ENCODE measurements around the gene MPPED1. TPM values are rescaled to one million over a fixed set of nuclear protein-coding genes. Genes with fewer than 3 reads are reported as not detected.

The MPPED1 gene
- total RNA-seq, 2 experiments from 2014 or later = not detected

DNA sequence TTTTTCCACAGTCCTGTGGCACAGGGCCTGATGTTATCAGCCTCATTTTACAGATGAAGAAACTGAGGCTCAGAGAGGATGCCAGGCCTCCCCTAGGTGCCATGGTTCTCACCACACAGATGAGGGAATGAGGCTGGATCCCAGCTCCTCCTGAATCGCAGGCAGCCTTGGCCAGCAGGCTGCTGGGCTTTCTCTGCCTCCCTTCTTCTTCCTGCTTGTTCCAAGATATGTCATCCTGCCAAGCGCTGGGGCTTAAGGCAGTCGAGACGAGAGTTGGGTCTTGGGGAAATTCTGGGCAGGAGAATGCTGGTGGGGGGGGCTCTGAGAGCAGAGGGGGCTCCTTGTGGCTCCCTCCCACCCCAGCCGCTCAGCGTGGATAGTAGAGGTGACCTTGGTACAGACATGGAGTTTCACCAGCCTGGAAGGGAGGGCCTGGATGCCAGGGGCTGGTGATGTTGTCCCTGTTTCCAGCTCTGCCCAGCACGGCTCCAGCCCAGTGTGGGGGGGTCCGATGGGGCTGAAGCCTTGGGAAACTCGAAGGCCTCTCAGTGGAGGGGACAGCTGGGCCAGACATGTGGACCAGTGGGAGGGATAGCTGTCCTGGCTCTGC is 16.6 kb upstream of the MPPED1 start:
- CTCF ChIA-PET = interaction anchor here (0.8 to 1.4 kb wide), 3 partner anchors 9 to 490 kb away, joined by 3 to 4 read pairs (median 3); no protein-coding TSS in a partner anchor
- Mint-ChIP-seq H3K27ac (no peak overlapping the region), H3K27me3 (ENCODE audit: low read depth) (no peaks in the 10 kb centered on the region), H3K4me3 (no peak overlapping the region), H3K36me3 (ENCODE audit: low read depth) (no peaks in the 10 kb centered on the region), H3K4me1 (ENCODE audit: low read depth) (no peaks in the 10 kb centered on the region), H3K9me3 (no peaks in the 10 kb centered on the region)
- intact Hi-C loops (cut with micrococcal nuclease) = no loop called here
- DNase-seq = no peak

DNA sequence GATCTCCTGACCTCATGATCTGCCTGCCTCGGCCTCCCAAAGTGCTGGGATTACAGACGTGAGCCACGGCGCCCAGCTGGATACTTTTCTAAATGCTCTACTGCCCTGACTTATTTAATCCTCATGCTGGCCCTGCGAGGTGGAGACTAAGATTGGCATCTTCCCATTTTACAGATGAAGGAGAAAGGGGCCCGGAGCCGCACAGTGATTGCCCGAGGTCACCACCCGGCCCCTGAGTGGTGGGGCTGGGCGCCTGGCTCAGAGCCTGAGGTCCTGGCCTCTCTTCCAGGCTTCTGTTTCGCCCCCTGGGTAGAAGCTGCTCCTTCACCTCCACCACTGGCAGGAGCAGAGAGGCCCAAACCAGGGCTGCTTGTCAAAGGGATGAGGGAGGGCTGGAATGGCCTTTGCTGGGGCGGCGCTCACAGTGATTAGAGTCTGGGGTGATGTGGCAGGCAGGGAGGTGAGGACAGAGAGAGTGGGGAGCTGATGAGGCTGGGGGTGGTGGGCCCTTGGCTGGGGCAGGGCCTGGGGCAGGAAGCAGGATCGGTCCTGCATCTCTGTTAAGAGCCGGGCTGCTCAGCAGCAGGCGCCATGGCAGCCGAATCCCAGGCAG is 15.4 kb upstream of the MPPED1 start:
- Mint-ChIP-seq H3K9me3 (no peaks in the 10 kb centered on the region), H3K36me3 (ENCODE audit: low read depth) (no peaks in the 10 kb centered on the region), H3K4me1 (ENCODE audit: low read depth) (no peaks in the 10 kb centered on the region), H3K27ac (no peak overlapping the region), H3K27me3 (ENCODE audit: low read depth) (no peaks in the 10 kb centered on the region), H3K4me3 (no peak overlapping the region)
- CTCF ChIA-PET = no interaction called here
- DNase-seq = no peak
- intact Hi-C loops (cut with micrococcal nuclease) = no loop called here

DNA sequence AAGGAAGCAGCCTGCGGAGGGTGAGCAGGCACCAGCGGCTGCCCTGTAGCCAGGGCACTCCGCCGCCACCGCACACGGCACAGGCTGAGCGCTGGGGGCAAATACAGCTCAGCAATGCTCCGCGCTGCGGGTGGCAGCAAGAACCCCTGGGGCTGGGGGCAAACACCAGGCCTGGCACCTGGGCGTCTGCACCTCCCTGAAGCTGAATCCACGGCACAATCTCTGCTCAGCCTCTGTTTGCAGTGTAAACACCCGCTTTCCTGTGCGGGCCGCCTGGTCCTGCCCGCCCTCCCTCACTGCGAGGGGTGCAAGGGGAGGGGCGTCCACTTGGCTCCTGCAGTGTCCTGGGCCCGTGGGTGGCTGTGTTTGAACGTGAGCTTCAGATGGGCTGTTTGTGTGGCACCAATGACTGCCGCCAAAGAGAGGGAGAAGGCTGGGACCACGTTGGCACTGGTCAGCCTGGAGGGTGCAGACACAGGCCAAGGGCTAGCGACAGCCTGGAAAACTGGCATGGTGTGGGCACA is 14.8 kb upstream of the MPPED1 start:
- no peak for DNase-seq
- Mint-ChIP-seq H3K4me3 (no peak overlapping the region), H3K4me1 (ENCODE audit: low read depth) (no peaks in the 10 kb centered on the region), H3K27ac (no peak overlapping the region), H3K9me3 (no peaks in the 10 kb centered on the region), H3K36me3 (ENCODE audit: low read depth) (no peaks in the 10 kb centered on the region), H3K27me3 (ENCODE audit: low read depth) (no peaks in the 10 kb centered on the region)
- intact Hi-C loops (cut with micrococcal nuclease) = no loop called here
- CTCF ChIA-PET = no interaction called here

DNA sequence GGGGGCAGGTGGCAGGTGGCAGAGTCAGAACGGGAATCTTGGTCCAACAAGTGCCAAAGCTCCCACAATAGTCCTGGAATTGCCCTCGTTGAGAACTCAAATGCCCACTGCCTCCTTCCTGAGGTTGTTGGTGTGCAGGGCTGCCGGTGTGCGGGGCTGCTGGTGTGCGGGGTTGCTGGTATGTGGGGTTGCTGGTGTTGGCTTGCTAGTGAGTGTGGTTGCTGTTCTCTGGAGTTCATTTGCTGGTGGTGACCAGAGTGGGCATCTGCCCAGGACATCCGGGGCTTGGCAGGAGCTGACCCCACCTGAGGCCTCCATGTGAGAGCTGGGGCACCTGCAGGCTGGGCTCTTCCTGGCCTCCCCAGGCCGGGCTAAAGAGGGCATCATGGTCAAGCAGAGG is 14.0 kb upstream of the MPPED1 start:
- CTCF ChIA-PET = no interaction called here
- Mint-ChIP-seq H3K27me3 (ENCODE audit: low read depth) (no peaks in the 10 kb centered on the region), H3K27ac (no peak overlapping the region), H3K36me3 (ENCODE audit: low read depth) (no peaks in the 10 kb centered on the region), H3K4me1 (ENCODE audit: low read depth) (no peaks in the 10 kb centered on the region), H3K4me3 (no peak overlapping the region), H3K9me3 (no peaks in the 10 kb centered on the region)
- intact Hi-C loops (cut with micrococcal nuclease) = no loop called here
- DNase-seq = no peak

DNA sequence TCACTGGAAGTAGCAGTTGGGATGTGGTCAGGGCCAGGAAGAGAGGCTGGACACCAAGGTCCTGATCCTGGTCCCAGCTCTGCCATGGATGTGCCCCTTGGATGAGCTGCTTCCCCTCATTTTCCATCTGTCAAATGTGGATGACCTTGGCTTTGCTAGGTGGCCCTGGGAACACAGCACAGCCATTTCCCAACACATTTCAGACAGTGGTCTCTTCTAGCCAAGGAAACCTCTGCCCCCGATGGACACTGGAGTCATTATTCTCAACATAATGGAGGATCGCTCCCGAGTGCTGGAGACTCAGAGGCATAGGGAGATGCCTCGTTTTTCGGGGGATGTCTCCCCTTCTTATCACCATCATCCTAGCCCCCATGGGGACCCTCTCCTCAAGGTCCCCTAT is 13.6 kb upstream of the MPPED1 start:
- Mint-ChIP-seq H3K4me3 (no peak overlapping the region), H3K9me3 (no peaks in the 10 kb centered on the region), H3K4me1 (ENCODE audit: low read depth) (no peaks in the 10 kb centered on the region), H3K36me3 (ENCODE audit: low read depth) (no peaks in the 10 kb centered on the region), H3K27ac (no peak overlapping the region), H3K27me3 (ENCODE audit: low read depth) (no peaks in the 10 kb centered on the region)
- intact Hi-C loops (cut with micrococcal nuclease) = no loop called here
- no peak for DNase-seq
- CTCF ChIA-PET = no interaction called here

DNA sequence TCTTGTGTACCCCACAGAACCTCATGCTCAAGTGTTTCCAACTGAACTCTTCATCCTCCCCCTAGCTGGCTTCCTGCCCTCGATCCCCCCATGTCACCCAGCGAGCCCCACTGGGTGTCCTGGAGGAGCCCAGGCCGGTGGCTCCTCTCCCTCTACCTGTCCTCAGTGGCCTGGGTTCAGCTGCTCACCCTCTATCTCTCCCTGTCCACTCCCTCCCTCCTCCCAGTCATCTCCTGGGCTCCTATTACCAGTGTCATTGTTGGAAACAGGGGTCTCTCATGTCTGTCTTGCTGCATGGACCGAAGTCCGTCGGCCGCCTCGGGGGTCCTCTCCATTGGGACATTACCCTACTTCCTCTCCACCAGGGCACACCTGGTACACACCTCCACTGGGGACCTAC is 12.9 kb upstream of the MPPED1 start:
- no peaks in the 10 kb centered on the region for H3K36me3 Mint-ChIP-seq (ENCODE audit: low read depth)
- H3K27me3 Mint-ChIP-seq (ENCODE audit: low read depth) = no peaks in the 10 kb centered on the region
- H3K9me3 Mint-ChIP-seq = no peaks in the 10 kb centered on the region
- H3K4me1 Mint-ChIP-seq (ENCODE audit: low read depth) = no peaks in the 10 kb centered on the region
- intact Hi-C loops (cut with micrococcal nuclease) = no loop called here
- DNase-seq = no peak
- CTCF ChIA-PET = no interaction called here
- H3K27ac Mint-ChIP-seq = no peak overlapping the region
- H3K4me3 Mint-ChIP-seq = no peak overlapping the region

DNA sequence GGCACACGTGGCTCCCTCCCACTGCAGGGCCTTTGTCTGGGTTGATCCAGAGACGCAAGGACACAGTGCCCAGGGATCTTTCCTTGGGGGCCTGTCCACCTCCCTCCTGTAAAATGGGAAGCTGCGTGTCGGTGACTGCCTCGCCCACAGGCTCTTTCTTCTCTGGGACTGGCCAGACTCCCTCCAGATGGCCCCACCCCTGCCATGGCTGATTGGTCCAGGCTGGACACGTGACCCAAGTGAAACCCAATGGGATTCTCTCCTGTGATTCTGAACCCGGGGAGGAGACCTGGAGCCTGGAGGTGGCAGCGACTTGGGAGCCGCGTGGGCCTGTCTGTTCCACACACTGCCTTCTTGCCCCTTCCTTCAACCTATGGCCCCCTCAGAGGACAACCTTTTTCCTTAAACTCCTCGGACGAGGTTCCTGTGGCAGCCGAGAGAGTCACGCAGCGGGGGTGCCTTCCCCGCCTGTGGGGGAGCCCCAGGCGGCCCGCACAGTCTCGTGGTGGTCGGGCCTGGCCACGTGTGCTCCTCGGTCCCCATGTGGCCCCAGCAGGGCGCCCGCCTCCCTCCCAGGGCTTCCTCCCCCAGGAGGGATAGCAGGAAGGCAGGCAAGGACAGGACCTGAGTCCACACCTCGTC is 12.4 kb upstream of the MPPED1 start:
- Mint-ChIP-seq H3K36me3 (ENCODE audit: low read depth) (no peaks in the 10 kb centered on the region), H3K27me3 (ENCODE audit: low read depth) (peaks cover 2% of the 10 kb centered on the region), H3K9me3 (no peaks in the 10 kb centered on the region), H3K27ac (no peak overlapping the region), H3K4me1 (ENCODE audit: low read depth) (no peaks in the 10 kb centered on the region), H3K4me3 (no peak overlapping the region)
- intact Hi-C loops (cut with micrococcal nuclease) = no loop called here
- CTCF ChIA-PET = no interaction called here
- no peak for DNase-seq

DNA sequence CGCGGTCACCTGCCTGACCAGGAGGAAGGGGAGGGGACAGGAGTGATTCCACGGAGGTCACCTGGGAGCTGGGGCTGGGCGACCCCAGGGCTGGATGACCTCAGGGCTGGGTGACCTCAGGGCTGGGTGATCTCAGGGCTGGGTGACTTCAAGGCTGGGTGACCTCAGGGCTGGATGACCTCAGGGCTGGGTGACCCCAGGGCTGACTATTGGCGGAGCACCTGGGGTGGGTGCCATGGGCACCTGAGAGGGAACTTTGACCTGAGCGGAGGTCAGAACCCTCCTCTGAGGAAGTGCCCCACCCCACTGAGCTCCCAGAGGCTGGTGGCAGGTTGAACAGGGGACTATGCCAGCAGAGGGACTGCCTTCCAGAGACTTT is 11.8 kb upstream of the MPPED1 start:
- H3K4me1 Mint-ChIP-seq (ENCODE audit: low read depth) = no peaks in the 10 kb centered on the region

DNA sequence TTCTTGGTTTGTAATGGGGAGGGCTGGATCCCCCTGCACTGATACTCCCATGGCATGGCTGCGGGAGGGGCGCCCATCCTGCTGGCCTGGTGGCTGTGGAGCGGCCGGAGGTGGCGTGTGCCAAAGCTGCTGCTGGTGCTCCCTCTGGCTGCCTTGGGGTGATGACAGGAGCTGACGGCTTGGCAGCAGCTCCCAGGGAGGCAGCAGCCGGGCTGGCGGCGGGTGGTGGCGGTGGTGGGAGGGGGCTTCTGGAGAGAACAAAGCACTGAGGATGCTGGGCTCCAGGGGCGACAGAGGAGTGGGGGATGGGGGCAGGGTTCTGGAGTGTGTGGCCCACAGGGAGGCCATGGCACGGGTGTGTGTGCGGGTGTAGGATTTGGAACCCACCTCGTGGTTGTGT is 11.4 kb upstream of the MPPED1 start:
- Mint-ChIP-seq H3K9me3 (no peaks in the 10 kb centered on the region), H3K27me3 (ENCODE audit: low read depth) (peaks cover 2% of the 10 kb centered on the region), H3K4me3 (no peak overlapping the region), H3K4me1 (ENCODE audit: low read depth) (no peaks in the 10 kb centered on the region), H3K27ac (no peak overlapping the region), H3K36me3 (ENCODE audit: low read depth) (no peaks in the 10 kb centered on the region)
- intact Hi-C loops (cut with micrococcal nuclease) = no loop called here
- CTCF ChIA-PET = no interaction called here
- no peak for DNase-seq

More for the DNA sequence above, 11.8 kb upstream of the MPPED1 start:
- intact Hi-C loops (cut with micrococcal nuclease) = no loop called here
- DNase-seq = no peak
- no peak overlapping the region for H3K4me3 Mint-ChIP-seq
- H3K27ac Mint-ChIP-seq = no peak overlapping the region
- peaks cover 2% of the 10 kb centered on the region for H3K27me3 Mint-ChIP-seq (ENCODE audit: low read depth)
- CTCF ChIA-PET = no interaction called here
- no peaks in the 10 kb centered on the region for H3K9me3 Mint-ChIP-seq
- H3K36me3 Mint-ChIP-seq (ENCODE audit: low read depth) = no peaks in the 10 kb centered on the region

DNA sequence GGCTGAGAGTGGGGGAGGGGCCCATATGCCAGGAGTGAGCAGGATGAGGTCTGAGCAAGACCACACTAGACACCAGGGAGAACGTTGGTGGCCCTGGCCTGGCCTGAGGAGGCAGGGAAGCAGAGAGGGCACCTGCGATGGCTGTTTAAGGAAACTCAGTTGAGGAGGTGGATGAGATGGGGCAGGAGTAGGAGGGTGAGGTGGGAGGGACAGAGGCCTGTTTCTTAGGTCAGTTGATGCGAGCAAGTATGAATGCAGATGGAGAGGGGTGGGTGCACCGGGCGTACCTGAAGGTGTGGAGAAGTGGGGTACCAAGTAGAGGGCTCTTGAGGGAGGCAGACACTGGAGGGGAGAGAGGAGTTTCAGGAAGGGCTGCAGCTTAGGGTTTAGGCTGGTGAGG is 10.6 kb upstream of the MPPED1 start:
- DNase-seq = no peak
- no peak overlapping the region for H3K4me3 Mint-ChIP-seq
- H3K27ac Mint-ChIP-seq = no peak overlapping the region
- H3K36me3 Mint-ChIP-seq (ENCODE audit: low read depth) = no peaks in the 10 kb centered on the region
- intact Hi-C loops (cut with micrococcal nuclease) = no loop called here
- H3K9me3 Mint-ChIP-seq = no peaks in the 10 kb centered on the region
- no peaks in the 10 kb centered on the region for H3K4me1 Mint-ChIP-seq (ENCODE audit: low read depth)
- peaks cover 2% of the 10 kb centered on the region for H3K27me3 Mint-ChIP-seq (ENCODE audit: low read depth)
- CTCF ChIA-PET = no interaction called here

DNA sequence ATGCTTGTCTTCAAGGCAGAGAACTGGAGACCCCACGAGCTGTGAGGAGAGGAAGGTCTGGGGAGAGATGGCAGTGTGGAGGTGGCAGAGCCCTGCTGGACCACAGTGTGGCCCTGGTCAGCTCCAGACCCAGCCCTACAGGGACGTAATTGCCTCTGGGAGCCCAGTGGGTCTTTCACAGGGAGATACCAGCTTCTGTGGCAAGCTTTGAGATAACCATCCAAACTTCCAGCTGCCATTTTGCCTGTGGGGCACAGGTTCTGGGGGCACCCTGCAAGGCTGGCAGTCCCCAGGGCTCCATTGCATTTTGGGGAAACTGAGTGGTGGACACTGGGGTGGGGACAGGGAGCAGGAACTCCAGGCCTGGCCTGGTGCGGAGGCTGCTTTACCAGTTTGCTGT is 10.2 kb upstream of the MPPED1 start:
- intact Hi-C loops (cut with micrococcal nuclease) = no loop called here
- Mint-ChIP-seq H3K4me1 (ENCODE audit: low read depth) (no peaks in the 10 kb centered on the region), H3K27ac (no peak overlapping the region), H3K9me3 (no peaks in the 10 kb centered on the region), H3K27me3 (ENCODE audit: low read depth) (peaks cover 2% of the 10 kb centered on the region), H3K36me3 (ENCODE audit: low read depth) (no peaks in the 10 kb centered on the region), H3K4me3 (no peak overlapping the region)
- DNase-seq = no peak
- CTCF ChIA-PET = no interaction called here

DNA sequence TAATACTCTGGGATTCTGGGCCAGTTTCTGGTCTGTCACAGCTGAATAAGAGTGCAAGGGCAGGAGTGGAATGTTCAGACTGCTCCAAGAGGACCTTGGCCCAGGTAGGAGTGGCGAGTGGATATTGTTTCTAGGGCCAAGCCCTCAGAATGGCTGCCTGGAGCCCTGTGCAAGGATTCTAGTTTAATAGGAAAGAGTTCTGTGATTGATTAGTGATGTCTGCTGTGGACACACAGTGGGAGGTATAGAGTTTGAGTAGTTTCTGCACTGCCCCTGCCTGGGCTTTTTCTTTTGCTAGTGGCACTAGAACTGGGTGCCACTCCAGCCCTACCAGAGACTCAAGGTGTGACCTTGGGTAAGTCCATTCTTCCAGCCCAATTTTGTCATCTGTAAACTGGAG is 9.7 kb upstream of the MPPED1 start:
- no peak for DNase-seq
- H3K4me1 Mint-ChIP-seq (ENCODE audit: low read depth) = no peaks in the 10 kb centered on the region
- H3K36me3 Mint-ChIP-seq (ENCODE audit: low read depth) = no peaks in the 10 kb centered on the region
- CTCF ChIA-PET = no interaction called here
- H3K4me3 Mint-ChIP-seq = no peak overlapping the region
- H3K9me3 Mint-ChIP-seq = no peaks in the 10 kb centered on the region
- H3K27me3 Mint-ChIP-seq (ENCODE audit: low read depth) = peaks cover 2% of the 10 kb centered on the region
- intact Hi-C loops (cut with micrococcal nuclease) = no loop called here
- no peak overlapping the region for H3K27ac Mint-ChIP-seq

DNA sequence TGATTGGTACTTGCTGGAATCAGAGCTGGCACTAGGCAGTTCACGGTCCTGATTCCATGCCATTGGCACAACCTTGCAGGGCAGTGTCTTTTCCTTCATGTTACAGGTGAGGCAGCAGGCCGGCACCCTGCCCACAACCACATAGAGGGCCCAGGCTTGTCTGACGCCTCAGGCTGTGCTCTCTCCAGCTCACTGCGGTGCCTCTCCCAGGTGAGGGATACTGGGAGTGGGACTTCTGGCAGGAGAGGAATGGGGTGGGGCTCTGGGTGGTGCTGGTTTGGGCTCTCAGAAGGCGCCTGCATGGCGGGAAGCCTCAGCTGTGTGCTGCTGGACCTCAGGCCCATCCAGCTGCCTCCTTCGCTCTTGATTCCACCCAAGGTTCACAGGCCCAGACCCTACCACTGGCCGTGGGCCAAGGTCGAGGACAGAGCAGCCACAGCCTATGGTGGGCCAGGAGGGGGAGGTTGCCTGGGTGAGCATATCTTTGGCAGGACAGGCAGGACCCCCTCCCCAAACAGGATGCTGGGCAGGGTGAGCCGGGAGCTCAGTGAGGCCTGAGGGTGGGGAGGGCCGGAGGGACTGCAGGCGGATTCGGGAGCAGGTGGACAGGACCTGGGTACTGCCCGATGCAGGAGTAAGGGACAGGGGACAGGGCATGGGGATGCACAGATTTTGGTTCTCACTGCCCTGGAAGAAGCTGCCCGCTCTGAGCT is 7.0 kb upstream of the MPPED1 start:
- DNase-seq = no peak
- CTCF ChIA-PET = no interaction called here
- Mint-ChIP-seq H3K4me3 (no peak overlapping the region), H3K27ac (no peak overlapping the region), H3K9me3 (no peaks in the 10 kb centered on the region), H3K27me3 (ENCODE audit: low read depth) (peaks cover 7% of the 10 kb centered on the region), H3K4me1 (ENCODE audit: low read depth) (no peaks in the 10 kb centered on the region), H3K36me3 (ENCODE audit: low read depth) (no peaks in the 10 kb centered on the region)
- intact Hi-C loops (cut with micrococcal nuclease) = no loop called here

Measured in activated naive CD4-positive, alpha-beta T cell treated with anti-CD3 and anti-CD28 coated beads for 36 hours (primary cell).